Measurements from ENCODE around the gene L3MBTL4. TPM values are rescaled to one million over a fixed set of nuclear protein-coding genes. Genes with fewer than 3 reads are reported as not detected.
A peak's percentile ranks its signal among the peaks of the same experiment; 100 is the strongest.
"Not testable (repeated sequence)": the region's sequence is repeated elsewhere in the genome, so short reads cannot be mapped to it uniquely, and the experiment has no call there.

L3MBTL4 gene
- total RNA-seq, 2 donors from 2014 or later: 4.1 to 10.2 TPM

- not testable (repeated sequence) for H3K27me3 Mint-ChIP-seq; H3K27ac Mint-ChIP-seq; DNase-seq (ENCODE audit: low spot score); ATAC-seq; H3K9me3 Mint-ChIP-seq; H3K4me3 Mint-ChIP-seq
- peaks cover 6 to 26% of the 10 kb centered on the region in 2 donors for H3K4me1 Mint-ChIP-seq (ENCODE audit: low read depth in 2 of 2)
- peaks cover 25% of the 10 kb centered on the region for H3K36me3 Mint-ChIP-seq
Observed at GRCh38 chr18:6259324-6259723, 155.4 kb downstream of the L3MBTL4 start.

GRCh38 chr18:6257950-6258349 is 156.8 kb downstream of the L3MBTL4 start:
- H3K27ac Mint-ChIP-seq: no peak overlapping the region
- H3K4me1 Mint-ChIP-seq (ENCODE audit: low read depth in 2 of 2): peaks cover 6 to 29% of the 10 kb centered on the region in 2 donors
- H3K9me3 Mint-ChIP-seq: peaks cover 7% of the 10 kb centered on the region
- H3K4me3 Mint-ChIP-seq: no peak overlapping the region
- peaks cover 25% of the 10 kb centered on the region for H3K36me3 Mint-ChIP-seq
- H3K27me3 Mint-ChIP-seq: peaks cover 0 to 2% of the 10 kb centered on the region in 2 donors
- DNase-seq (ENCODE audit: low spot score): no peak
- no peak for ATAC-seq

- Mint-ChIP-seq H3K27me3 (peaks cover 0 to 2% of the 10 kb centered on the region in 2 donors), H3K36me3 (peaks cover 25% of the 10 kb centered on the region), H3K4me3 (no peak overlapping the region), H3K9me3 (peaks cover 7% of the 10 kb centered on the region), H3K4me1 (ENCODE audit: low read depth in 2 of 2) (peaks cover 6 to 27% of the 10 kb centered on the region in 2 donors), H3K27ac (peak overlapping the region in 1 of 2 donors; percentile 38)
- ATAC-seq (no peak), DNase-seq (ENCODE audit: low spot score) (no peak)
Observed at GRCh38 chr18:6256521-6256920, 158.2 kb downstream of the L3MBTL4 start.

GRCh38 chr18:6255886-6256285 is 158.8 kb downstream of the L3MBTL4 start:
- Mint-ChIP-seq H3K4me3 (no peak overlapping the region), H3K9me3 (peaks cover 7% of the 10 kb centered on the region), H3K4me1 (ENCODE audit: low read depth in 2 of 2) (peaks cover 9 to 30% of the 10 kb centered on the region in 2 donors), H3K36me3 (peaks cover 25% of the 10 kb centered on the region), H3K27ac (peak overlapping the region in 1 of 2 donors; percentile 38), H3K27me3 (peaks cover 0 to 2% of the 10 kb centered on the region in 2 donors)
- ATAC-seq (no peak), DNase-seq (ENCODE audit: low spot score) (no peak)

- H3K4me3 Mint-ChIP-seq: no peak overlapping the region
- no peak for DNase-seq (ENCODE audit: low spot score)
- H3K9me3 Mint-ChIP-seq: peaks cover 7% of the 10 kb centered on the region
- H3K36me3 Mint-ChIP-seq: peaks cover 21% of the 10 kb centered on the region
- H3K27ac Mint-ChIP-seq: peak overlapping the region in 1 of 2 donors; percentile 80
- H3K4me1 Mint-ChIP-seq (ENCODE audit: low read depth in 2 of 2): peaks cover 16 to 36% of the 10 kb centered on the region in 2 donors
- ATAC-seq: no peak
- peaks cover 0 to 2% of the 10 kb centered on the region in 2 donors for H3K27me3 Mint-ChIP-seq
Observed at GRCh38 chr18:6255116-6255705, 159.5 kb downstream of the L3MBTL4 start.

GRCh38 chr18:6254456-6254855 is 160.3 kb downstream of the L3MBTL4 start:
- H3K4me1 Mint-ChIP-seq (ENCODE audit: low read depth in 2 of 2): peaks cover 19 to 39% of the 10 kb centered on the region in 2 donors
- H3K27me3 Mint-ChIP-seq: peaks cover 0 to 2% of the 10 kb centered on the region in 2 donors
- peaks cover 14% of the 10 kb centered on the region for H3K36me3 Mint-ChIP-seq
- no peak overlapping the region for H3K4me3 Mint-ChIP-seq
- DNase-seq (ENCODE audit: low spot score): no peak
- no peak for ATAC-seq
- peaks cover 2% of the 10 kb centered on the region for H3K9me3 Mint-ChIP-seq
- H3K27ac Mint-ChIP-seq: peak overlapping the region in 1 of 2 donors; percentile 80

GRCh38 chr18:6251084-6251483 is 163.6 kb downstream of the L3MBTL4 start:
- no peaks in the 10 kb centered on the region for H3K27me3 Mint-ChIP-seq
- peak overlapping the region; percentile 43 to 89 for H3K27ac Mint-ChIP-seq
- H3K4me3 Mint-ChIP-seq: peak overlapping the region; percentile 27
- DNase-seq (ENCODE audit: low spot score) (no peak), ATAC-seq (no peak)
- H3K9me3 Mint-ChIP-seq: no peaks in the 10 kb centered on the region
- no peaks in the 10 kb centered on the region for H3K36me3 Mint-ChIP-seq
- H3K4me1 Mint-ChIP-seq (ENCODE audit: low read depth in 2 of 2): peaks cover 24 to 38% of the 10 kb centered on the region in 2 donors

- Mint-ChIP-seq H3K27me3 (no peaks in the 10 kb centered on the region), H3K4me1 (ENCODE audit: low read depth in 2 of 2) (peaks cover 24 to 30% of the 10 kb centered on the region in 2 donors), H3K9me3 (no peaks in the 10 kb centered on the region), H3K4me3 (no peak overlapping the region), H3K36me3 (no peaks in the 10 kb centered on the region), H3K27ac (peak overlapping the region; percentile 43 to 89)
- ATAC-seq (no peak), DNase-seq (ENCODE audit: low spot score) (no peak)
Observed at GRCh38 chr18:6249788-6250187, 164.9 kb downstream of the L3MBTL4 start.

GRCh38 chr18:6249170-6249569 is 165.5 kb downstream of the L3MBTL4 start:
- peak; percentile 73 to 86 for ATAC-seq
- Mint-ChIP-seq H3K36me3 (no peaks in the 10 kb centered on the region), H3K4me1 (ENCODE audit: low read depth in 2 of 2) (peaks cover 24 to 27% of the 10 kb centered on the region in 2 donors), H3K27ac (peak overlapping the region; percentile 50 to 89), H3K4me3 (peak overlapping the region; percentile 70), H3K27me3 (no peaks in the 10 kb centered on the region), H3K9me3 (no peaks in the 10 kb centered on the region)
- DNase-seq (ENCODE audit: low spot score): no peak

GRCh38 chr18:6248017-6248416 is 166.7 kb downstream of the L3MBTL4 start:
- H3K27ac Mint-ChIP-seq: peak overlapping the region; percentile 50 to 89
- H3K4me3 Mint-ChIP-seq: no peak overlapping the region
- peaks cover 24 to 25% of the 10 kb centered on the region in 2 donors for H3K4me1 Mint-ChIP-seq (ENCODE audit: low read depth in 2 of 2)
- no peak for DNase-seq (ENCODE audit: low spot score)
- ATAC-seq: peak in 1 of 2 donors; percentile 17
- H3K27me3 Mint-ChIP-seq: no peaks in the 10 kb centered on the region
- no peaks in the 10 kb centered on the region for H3K9me3 Mint-ChIP-seq
- no peaks in the 10 kb centered on the region for H3K36me3 Mint-ChIP-seq

- ATAC-seq: peak in 1 of 2 donors; percentile 36
- H3K36me3 Mint-ChIP-seq: no peaks in the 10 kb centered on the region
- H3K27me3 Mint-ChIP-seq: no peaks in the 10 kb centered on the region
- peak overlapping the region in 1 of 2 donors; percentile 18 for H3K27ac Mint-ChIP-seq
- DNase-seq (ENCODE audit: low spot score): no peak
- peaks cover 4 to 5% of the 10 kb centered on the region in 2 donors for H3K4me1 Mint-ChIP-seq (ENCODE audit: low read depth in 2 of 2)
- H3K9me3 Mint-ChIP-seq: no peaks in the 10 kb centered on the region
- H3K4me3 Mint-ChIP-seq: no peak overlapping the region
Observed at GRCh38 chr18:6242004-6242403, 172.7 kb downstream of the L3MBTL4 start.

GRCh38 chr18:6239716-6240115 is 175.0 kb downstream of the L3MBTL4 start:
- Mint-ChIP-seq H3K4me1 (ENCODE audit: low read depth in 2 of 2) (peaks cover 4 to 5% of the 10 kb centered on the region in 2 donors), H3K27ac (no peak overlapping the region), H3K4me3 (no peak overlapping the region), H3K36me3 (peaks cover 5% of the 10 kb centered on the region), H3K9me3 (peaks cover 2% of the 10 kb centered on the region), H3K27me3 (no peaks in the 10 kb centered on the region)
- DNase-seq (ENCODE audit: low spot score) (no peak), ATAC-seq (no peak)

- Mint-ChIP-seq H3K27ac (no peak overlapping the region), H3K36me3 (peaks cover 18% of the 10 kb centered on the region), H3K4me3 (no peak overlapping the region), H3K4me1 (ENCODE audit: low read depth in 2 of 2) (no peaks in the 10 kb centered on the region), H3K9me3 (peaks cover 6% of the 10 kb centered on the region), H3K27me3 (no peaks in the 10 kb centered on the region)
- ATAC-seq (no peak), DNase-seq (ENCODE audit: low spot score) (no peak)
Observed at GRCh38 chr18:6236258-6236657, 178.5 kb downstream of the L3MBTL4 start.

- Mint-ChIP-seq H3K9me3 (peaks cover 3% of the 10 kb centered on the region), H3K36me3 (peaks cover 11% of the 10 kb centered on the region), H3K27ac (no peak overlapping the region), H3K4me3 (no peak overlapping the region), H3K4me1 (ENCODE audit: low read depth in 2 of 2) (peaks cover 0 to 10% of the 10 kb centered on the region in 2 donors), H3K27me3 (no peaks in the 10 kb centered on the region)
- ATAC-seq: no peak
- DNase-seq (ENCODE audit: low spot score): no peak
Observed at GRCh38 chr18:6222271-6222670, 192.4 kb downstream of the L3MBTL4 start.

All from natural killer cell treated with Interleukin-12 subunit alpha and Interleukin-12 subunit beta and Interleukin-15 and Interleukin-18, amount 100 ng/mL, for 72 hours (primary cell).